Nephron (organoid): Measurements from ENCODE around the gene KRT25.

Experiments used
- H3K27ac Mint-ChIP-seq, 3 experiments: 2 replicates each; pipeline ENCODE4 v1.8.0; 2020; ENCODE audit warnings: mixed read lengths in 3 of 3, mild to moderate bottlenecking in 2 of 3, moderate library complexity in 1 of 3
- H3K27me3 Mint-ChIP-seq: 2 replicates; pipeline ENCODE4 v1.8.0; 2021; ENCODE audit warnings: low read depth, mild to moderate bottlenecking, moderate library complexity, mixed read lengths
- H3K36me3 Mint-ChIP-seq: 2 replicates; pipeline ENCODE4 v1.8.0; 2020; ENCODE audit warnings: low read depth, mixed read lengths
- H3K4me1 Mint-ChIP-seq: 2 replicates; pipeline ENCODE4 v1.8.0; 2020; ENCODE audit warnings: mixed read lengths
- H3K4me3 Mint-ChIP-seq, 3 experiments: 2 replicates each; pipeline ENCODE4 v1.8.0; 2020; ENCODE audit warnings: mild to moderate bottlenecking in 3 of 3, mixed read lengths in 3 of 3, moderate library complexity in 2 of 3
- H3K9me3 Mint-ChIP-seq: 2 replicates; pipeline ENCODE4 v1.8.0; 2020; ENCODE audit warnings: mixed read lengths
- TF ChIP-seq, protein P1 (sequence below), 3 experiments: fragments of 200-600 bp; sonication (generic); IDR thresholded peaks; one replicate each; pipeline ENCODE4 v1.5.0; 2021; ENCODE audit warnings: antibody characterized with exemption in 3 of 3; ENCODE audit not compliant: unreplicated experiment in 3 of 3

Gene KRT25

DNA sequence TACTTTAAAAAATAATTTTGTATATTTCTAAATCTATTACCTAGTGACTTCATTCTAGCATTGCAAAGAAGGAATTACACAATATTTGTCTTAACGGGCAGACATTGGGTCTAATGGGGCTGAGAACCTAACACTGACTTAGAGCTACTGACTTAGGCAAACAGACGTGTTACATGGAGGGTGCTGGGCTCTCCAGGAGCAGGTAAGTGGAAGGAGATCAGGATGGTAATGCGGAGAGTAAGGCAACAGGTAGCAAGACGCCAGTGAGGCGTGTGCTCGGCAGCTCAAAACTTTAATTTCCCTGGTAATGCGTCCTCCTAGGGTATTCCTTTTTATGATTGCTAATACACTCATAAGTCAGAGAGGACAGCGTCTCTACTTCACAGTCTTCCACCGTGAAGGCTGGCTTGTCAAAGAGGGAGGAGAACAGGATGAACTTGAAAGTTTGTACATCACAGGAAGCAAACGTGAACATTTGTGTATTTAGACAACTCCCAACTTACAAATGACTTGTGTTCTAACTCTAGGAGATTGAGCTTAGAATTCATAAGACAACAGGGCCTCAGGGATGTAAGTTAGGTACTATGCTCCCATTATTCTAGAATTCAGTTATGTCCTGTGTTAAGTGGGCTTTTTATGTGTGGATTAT is 40.0 kb upstream of the KRT25 start:
- TF ChIP-seq, protein P1, sequence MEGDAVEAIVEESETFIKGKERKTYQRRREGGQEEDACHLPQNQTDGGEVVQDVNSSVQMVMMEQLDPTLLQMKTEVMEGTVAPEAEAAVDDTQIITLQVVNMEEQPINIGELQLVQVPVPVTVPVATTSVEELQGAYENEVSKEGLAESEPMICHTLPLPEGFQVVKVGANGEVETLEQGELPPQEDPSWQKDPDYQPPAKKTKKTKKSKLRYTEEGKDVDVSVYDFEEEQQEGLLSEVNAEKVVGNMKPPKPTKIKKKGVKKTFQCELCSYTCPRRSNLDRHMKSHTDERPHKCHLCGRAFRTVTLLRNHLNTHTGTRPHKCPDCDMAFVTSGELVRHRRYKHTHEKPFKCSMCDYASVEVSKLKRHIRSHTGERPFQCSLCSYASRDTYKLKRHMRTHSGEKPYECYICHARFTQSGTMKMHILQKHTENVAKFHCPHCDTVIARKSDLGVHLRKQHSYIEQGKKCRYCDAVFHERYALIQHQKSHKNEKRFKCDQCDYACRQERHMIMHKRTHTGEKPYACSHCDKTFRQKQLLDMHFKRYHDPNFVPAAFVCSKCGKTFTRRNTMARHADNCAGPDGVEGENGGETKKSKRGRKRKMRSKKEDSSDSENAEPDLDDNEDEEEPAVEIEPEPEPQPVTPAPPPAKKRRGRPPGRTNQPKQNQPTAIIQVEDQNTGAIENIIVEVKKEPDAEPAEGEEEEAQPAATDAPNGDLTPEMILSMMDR (IDR thresholded peaks at IDR 0.05; ENCODE audit: unreplicated experiment in 3 of 3) = no peak
- H3K27me3 Mint-ChIP-seq = peaks cover 31% of the 10 kb centered on the region
- H3K4me1 Mint-ChIP-seq = peaks cover 10% of the 10 kb centered on the region
- H3K4me3 Mint-ChIP-seq = no peak overlapping the region
- H3K9me3 Mint-ChIP-seq = no peaks in the 10 kb centered on the region
- no peak overlapping the region for H3K27ac Mint-ChIP-seq
- H3K36me3 Mint-ChIP-seq = no peaks in the 10 kb centered on the region

DNA sequence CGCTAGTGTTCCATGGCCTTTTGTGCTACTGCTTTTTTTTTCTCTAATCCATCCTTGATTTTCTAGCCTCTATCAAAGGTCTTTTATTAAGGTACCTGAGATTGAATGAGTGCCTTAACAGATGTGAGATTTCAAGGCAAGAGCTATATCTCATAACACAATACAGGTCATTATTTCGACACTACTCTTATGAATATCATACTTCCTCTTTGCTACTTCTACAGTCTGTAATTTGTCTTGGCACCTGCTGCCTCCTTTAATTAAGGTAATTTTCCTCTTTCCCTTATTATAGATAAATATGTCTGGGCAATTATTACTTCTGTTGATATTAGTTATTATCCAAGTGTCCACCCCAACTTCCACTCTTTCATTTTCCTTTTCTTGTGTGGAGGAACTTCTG is 39.3 kb upstream of the KRT25 start:
- H3K27ac Mint-ChIP-seq = no peak overlapping the region
- H3K9me3 Mint-ChIP-seq = no peaks in the 10 kb centered on the region
- H3K4me3 Mint-ChIP-seq = no peak overlapping the region
- peaks cover 27% of the 10 kb centered on the region for H3K27me3 Mint-ChIP-seq
- no peaks in the 10 kb centered on the region for H3K36me3 Mint-ChIP-seq
- TF ChIP-seq, protein P1 (IDR thresholded peaks at IDR 0.05; ENCODE audit: unreplicated experiment in 3 of 3) = no peak
- H3K4me1 Mint-ChIP-seq = peaks cover 10% of the 10 kb centered on the region

DNA sequence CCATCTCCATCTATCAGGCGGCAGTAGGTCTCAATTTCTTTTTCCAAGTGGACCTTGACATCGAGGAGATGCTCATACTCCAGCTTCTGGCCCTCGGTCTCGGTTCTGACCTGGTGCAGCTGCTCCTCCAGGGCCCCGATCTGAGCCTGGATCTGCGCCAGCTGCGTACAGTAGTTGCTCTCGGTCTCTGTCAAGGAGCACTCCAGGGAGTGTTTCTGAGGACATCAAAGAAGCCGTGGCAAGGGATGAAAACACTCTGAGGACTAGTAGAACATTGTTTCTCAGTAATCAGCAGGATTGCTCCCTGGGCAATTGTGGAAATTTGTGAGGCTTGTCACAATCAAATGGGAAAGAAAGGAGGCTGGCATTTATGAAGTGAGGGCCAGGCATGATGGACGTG is 38.7 kb upstream of the KRT25 start:
- Mint-ChIP-seq H3K27me3 (peaks cover 22% of the 10 kb centered on the region), H3K4me1 (peaks cover 10% of the 10 kb centered on the region), H3K4me3 (no peak overlapping the region), H3K36me3 (no peaks in the 10 kb centered on the region), H3K9me3 (no peaks in the 10 kb centered on the region), H3K27ac (no peak overlapping the region)
- TF ChIP-seq, protein P1 (IDR thresholded peaks at IDR 0.05; ENCODE audit: unreplicated experiment in 3 of 3) = no peak

DNA sequence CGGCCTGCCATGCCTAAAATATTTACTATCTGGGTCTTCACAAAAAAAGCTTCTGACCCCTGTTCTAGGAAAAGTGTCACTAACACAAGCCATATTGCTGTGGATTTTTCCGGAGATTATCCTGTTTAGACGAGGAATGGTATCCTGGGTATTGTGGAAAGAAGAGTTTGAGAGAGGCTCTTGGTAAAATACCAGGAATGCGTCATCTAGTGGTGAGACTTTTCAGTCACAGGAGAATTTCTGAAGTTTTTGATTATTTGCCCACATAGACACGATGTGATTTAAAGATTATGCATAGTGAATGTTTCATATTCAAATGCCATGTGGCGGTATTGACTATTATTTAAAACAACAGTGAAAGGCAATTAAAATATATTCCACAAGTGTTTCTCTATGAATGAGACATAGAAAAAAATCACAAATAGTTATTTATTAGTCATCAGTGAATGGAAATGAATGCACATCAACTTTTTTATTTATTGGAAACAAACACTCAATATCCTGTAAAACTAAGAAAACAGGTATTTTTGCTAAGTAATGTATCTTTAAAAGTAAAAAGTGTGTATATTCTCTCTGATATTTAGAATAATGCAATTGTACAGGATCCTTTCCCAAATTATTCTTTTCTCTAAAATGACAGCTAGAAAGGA is 36.8 kb upstream of the KRT25 start:
- no peak overlapping the region for H3K27ac Mint-ChIP-seq
- TF ChIP-seq, protein P1 (IDR thresholded peaks at IDR 0.05; ENCODE audit: unreplicated experiment in 3 of 3) = peak; percentile 61 to 72 (median 62)
- H3K27me3 Mint-ChIP-seq = peaks cover 22% of the 10 kb centered on the region
- no peaks in the 10 kb centered on the region for H3K9me3 Mint-ChIP-seq
- no peaks in the 10 kb centered on the region for H3K36me3 Mint-ChIP-seq
- peaks cover 10% of the 10 kb centered on the region for H3K4me1 Mint-ChIP-seq
- no peak overlapping the region for H3K4me3 Mint-ChIP-seq

DNA sequence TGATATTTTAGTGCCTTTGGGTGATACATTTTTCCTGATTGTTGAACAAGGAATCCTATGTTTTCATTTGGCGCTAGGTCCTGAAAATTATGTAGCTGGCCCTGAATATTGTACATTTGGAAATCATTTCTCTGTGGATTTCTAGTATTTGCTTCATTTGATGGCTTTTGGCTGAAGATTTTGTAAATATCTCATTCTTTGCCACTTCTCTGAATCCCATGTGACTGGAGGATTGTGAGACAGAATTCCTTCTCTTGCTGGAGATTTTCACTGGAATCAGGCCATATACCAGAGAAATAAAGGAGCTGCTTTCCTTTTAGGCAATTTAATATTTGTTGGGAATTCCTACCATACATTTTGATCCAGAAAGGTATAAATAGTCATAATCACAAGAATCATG is 36.0 kb upstream of the KRT25 start:
- no peaks in the 10 kb centered on the region for H3K9me3 Mint-ChIP-seq
- H3K36me3 Mint-ChIP-seq = no peaks in the 10 kb centered on the region
- no peak overlapping the region for H3K27ac Mint-ChIP-seq
- peaks cover 10% of the 10 kb centered on the region for H3K4me1 Mint-ChIP-seq
- TF ChIP-seq, protein P1 (IDR thresholded peaks at IDR 0.05; ENCODE audit: unreplicated experiment in 3 of 3) = no peak
- no peak overlapping the region for H3K4me3 Mint-ChIP-seq
- H3K27me3 Mint-ChIP-seq = peaks cover 18% of the 10 kb centered on the region

DNA sequence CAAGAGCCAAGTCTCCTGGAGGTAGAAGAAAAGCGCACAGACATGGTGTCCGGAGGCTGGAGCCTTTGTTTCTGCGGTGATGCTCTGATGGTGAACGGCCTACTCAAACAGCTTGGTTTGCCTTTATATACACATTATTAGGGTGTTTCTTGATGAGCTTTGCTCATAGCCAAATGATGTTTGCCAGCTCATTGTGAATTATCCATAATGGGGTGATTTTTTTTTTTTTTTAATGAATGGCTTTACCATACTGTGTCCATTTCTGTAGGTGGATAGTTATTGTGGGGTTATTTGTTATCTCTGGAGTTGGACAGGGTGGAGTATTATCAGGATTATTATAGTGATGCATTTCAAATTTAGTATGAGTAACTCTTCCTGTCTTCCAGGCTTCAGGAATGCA is 27.3 kb upstream of the KRT25 start, which contains the start of gene KRT27:
KRT27 (minus strand) TSS at position 101 of the 400 bp plus-strand sequence; CDS start at position 44, 57 bp downstream.
- Mint-ChIP-seq H3K4me1 (no peaks in the 10 kb centered on the region), H3K36me3 (no peaks in the 10 kb centered on the region), H3K27me3 (peaks cover 9% of the 10 kb centered on the region), H3K27ac (no peak within 1 kb of the TSS), H3K9me3 (no peaks in the 10 kb centered on the region), H3K4me3 (no peak within 1 kb of the TSS)
- TF ChIP-seq, protein P1 (IDR thresholded peaks at IDR 0.05; ENCODE audit: unreplicated experiment in 3 of 3) = no peak
